ENCODE measurements around the gene HOXB5.

Gene HOXB5

DNA sequence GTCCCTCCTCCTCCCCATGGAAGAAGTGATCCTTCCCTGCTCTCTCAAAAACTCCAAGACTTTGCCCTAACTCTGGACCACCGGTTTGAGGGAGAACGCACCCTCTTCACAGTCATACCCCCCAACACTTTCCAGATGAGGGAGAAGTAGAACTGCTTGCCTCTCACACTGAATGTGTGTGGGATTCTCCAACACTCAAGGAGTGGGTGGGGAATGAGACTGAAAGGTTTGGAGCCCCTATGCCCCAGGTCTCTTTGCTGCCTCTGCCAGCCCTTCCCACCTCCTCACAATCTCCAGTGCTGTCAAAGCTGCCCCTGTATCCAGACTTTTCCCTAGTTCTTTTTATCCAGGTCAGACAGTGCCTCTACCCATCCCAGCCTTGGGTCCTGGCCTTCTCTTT, 26.9 kb downstream of the HOXB5 start (continued):
- TF ChIP-seq, protein P1, sequence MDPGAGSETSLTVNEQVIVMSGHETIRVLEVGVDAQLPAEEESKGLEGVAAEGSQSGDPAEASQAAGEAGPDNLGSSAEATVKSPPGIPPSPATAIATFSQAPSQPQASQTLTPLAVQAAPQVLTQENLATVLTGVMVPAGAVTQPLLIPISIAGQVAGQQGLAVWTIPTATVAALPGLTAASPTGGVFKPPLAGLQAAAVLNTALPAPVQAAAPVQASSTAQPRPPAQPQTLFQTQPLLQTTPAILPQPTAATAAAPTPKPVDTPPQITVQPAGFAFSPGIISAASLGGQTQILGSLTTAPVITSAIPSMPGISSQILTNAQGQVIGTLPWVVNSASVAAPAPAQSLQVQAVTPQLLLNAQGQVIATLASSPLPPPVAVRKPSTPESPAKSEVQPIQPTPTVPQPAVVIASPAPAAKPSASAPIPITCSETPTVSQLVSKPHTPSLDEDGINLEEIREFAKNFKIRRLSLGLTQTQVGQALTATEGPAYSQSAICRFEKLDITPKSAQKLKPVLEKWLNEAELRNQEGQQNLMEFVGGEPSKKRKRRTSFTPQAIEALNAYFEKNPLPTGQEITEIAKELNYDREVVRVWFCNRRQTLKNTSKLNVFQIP (CRISPR knock-in tag; IDR thresholded peaks at IDR 0.05; ENCODE audit: borderline replicate concordance, low read depth) = no peak
- no peak for TF ChIP-seq CSDC2 (CRISPR knock-in tag; IDR thresholded peaks at IDR 0.05)
- TF ChIP-seq BACH2 (CRISPR knock-in tag; IDR thresholded peaks at IDR 0.05; ENCODE audit: borderline replicate concordance) = no peak

DNA sequence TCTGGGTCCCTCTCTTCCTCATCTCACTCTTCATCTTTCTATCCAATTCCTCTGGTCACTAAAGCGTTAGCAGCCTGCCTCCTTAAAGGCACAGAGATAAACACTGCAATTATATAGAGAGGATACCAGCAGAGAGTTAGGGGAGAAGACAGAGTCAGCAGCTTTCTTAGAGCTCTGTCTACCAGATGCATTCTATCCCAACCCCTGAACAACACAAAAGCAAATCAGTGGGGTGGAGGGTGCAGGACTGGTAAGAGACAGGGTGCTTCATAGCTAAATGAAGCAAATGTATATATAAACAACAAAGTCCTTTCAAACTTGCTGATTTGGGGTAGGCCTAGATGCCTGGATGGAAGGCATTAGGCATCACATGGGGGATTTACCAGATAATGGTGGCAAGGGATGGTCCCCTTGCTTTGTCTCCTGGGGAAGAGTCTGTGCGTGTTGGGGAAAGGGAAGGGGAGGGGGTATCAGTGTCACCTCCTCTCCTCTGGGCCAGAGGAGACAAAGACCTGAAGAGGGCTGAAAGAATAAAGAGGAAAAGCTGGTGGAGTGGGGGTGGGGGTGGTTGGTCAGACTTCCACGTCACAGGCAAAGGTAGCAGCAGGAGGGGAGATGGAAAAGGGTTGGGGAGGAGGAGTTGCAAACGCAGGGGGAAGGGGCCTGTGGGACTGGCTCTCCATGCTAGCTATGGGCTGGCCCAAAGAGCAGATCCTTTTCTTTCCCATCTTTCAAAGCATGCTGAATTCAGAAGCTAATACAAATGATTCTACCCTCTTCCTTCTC, 27.5 kb downstream of the HOXB5 start:
- no peak for ATAC-seq
- TF ChIP-seq BACH2 (CRISPR knock-in tag; IDR thresholded peaks at IDR 0.05; ENCODE audit: borderline replicate concordance) (no peak), ZC3H10 (CRISPR knock-in tag; IDR thresholded peaks at IDR 0.05) (no peak), PPARA (CRISPR knock-in tag; IDR thresholded peaks at IDR 0.05; ENCODE audit: borderline replicate concordance) (no peak), ZNF565 (CRISPR knock-in tag; conservative IDR thresholded peaks at IDR 0.05; ENCODE audit: low read depth) (no peak), CSDC2 (CRISPR knock-in tag; IDR thresholded peaks at IDR 0.05) (no peak), TOX (CRISPR knock-in tag; IDR thresholded peaks at IDR 0.05; ENCODE audit: borderline replicate concordance) (no peak), ZFP3 (CRISPR knock-in tag; IDR thresholded peaks at IDR 0.05) (no peak), SNAI2 (CRISPR knock-in tag; IDR thresholded peaks at IDR 0.05) (no peak), ZNF8 (CRISPR knock-in tag; IDR thresholded peaks at IDR 0.05) (no peak), ZFP30 (CRISPR knock-in tag; IDR thresholded peaks at IDR 0.05) (no peak)
- TF ChIP-seq, protein P2, sequence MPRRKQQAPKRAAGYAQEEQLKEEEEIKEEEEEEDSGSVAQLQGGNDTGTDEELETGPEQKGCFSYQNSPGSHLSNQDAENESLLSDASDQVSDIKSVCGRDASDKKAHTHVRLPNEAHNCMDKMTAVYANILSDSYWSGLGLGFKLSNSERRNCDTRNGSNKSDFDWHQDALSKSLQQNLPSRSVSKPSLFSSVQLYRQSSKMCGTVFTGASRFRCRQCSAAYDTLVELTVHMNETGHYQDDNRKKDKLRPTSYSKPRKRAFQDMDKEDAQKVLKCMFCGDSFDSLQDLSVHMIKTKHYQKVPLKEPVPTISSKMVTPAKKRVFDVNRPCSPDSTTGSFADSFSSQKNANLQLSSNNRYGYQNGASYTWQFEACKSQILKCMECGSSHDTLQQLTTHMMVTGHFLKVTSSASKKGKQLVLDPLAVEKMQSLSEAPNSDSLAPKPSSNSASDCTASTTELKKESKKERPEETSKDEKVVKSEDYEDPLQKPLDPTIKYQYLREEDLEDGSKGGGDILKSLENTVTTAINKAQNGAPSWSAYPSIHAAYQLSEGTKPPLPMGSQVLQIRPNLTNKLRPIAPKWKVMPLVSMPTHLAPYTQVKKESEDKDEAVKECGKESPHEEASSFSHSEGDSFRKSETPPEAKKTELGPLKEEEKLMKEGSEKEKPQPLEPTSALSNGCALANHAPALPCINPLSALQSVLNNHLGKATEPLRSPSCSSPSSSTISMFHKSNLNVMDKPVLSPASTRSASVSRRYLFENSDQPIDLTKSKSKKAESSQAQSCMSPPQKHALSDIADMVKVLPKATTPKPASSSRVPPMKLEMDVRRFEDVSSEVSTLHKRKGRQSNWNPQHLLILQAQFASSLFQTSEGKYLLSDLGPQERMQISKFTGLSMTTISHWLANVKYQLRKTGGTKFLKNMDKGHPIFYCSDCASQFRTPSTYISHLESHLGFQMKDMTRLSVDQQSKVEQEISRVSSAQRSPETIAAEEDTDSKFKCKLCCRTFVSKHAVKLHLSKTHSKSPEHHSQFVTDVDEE (CRISPR knock-in tag; IDR thresholded peaks at IDR 0.05) = no peak
- TF ChIP-seq, protein P3, sequence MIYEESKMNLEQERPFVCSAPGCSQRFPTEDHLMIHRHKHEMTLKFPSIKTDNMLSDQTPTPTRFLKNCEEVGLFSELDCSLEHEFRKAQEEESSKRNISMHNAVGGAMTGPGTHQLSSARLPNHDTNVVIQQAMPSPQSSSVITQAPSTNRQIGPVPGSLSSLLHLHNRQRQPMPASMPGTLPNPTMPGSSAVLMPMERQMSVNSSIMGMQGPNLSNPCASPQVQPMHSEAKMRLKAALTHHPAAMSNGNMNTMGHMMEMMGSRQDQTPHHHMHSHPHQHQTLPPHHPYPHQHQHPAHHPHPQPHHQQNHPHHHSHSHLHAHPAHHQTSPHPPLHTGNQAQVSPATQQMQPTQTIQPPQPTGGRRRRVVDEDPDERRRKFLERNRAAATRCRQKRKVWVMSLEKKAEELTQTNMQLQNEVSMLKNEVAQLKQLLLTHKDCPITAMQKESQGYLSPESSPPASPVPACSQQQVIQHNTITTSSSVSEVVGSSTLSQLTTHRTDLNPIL (CRISPR knock-in tag; IDR thresholded peaks at IDR 0.05; ENCODE audit: low read depth) = no peak
- TF ChIP-seq, protein P1 (CRISPR knock-in tag; IDR thresholded peaks at IDR 0.05; ENCODE audit: borderline replicate concordance, low read depth) = no peak

DNA sequence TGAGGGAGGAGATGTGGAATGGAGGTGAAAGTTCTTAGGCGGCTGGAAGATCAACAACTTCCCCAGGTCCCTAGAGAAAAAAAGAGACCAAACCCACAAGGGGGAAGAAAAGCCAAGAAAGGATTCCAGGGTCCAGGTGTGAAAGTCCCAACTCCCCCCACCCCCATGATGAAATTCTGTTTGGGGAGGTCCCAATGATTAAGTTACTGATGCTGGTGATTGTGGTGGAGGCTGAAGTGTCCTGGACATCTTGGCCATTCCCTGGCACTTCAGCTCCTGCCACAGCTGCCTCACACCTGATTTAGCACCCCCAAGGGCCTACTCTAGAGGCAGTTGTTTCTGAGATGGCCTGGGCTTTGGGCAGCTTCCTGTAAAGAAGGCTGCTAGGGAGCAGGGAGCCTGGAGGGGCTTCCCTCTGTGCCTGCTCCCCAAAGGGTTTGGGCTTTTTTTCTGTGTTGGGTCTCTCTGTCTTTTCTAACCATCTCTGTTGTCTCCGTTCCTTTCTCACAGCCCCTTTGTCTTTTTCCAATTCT, 28.5 kb downstream of the HOXB5 start:
- no peak for ATAC-seq
- TF ChIP-seq ZNF8 (CRISPR knock-in tag; IDR thresholded peaks at IDR 0.05) (no peak), PPARA (CRISPR knock-in tag; IDR thresholded peaks at IDR 0.05; ENCODE audit: borderline replicate concordance) (no peak), RARB (CRISPR knock-in tag; IDR thresholded peaks at IDR 0.05) (no peak), TOX (CRISPR knock-in tag; IDR thresholded peaks at IDR 0.05; ENCODE audit: borderline replicate concordance) (no peak), ISL1 (CRISPR knock-in tag; IDR thresholded peaks at IDR 0.05) (no peak), TCF4 (CRISPR knock-in tag; IDR thresholded peaks at IDR 0.05; ENCODE audit: borderline replicate concordance) (no peak), BACH2 (CRISPR knock-in tag; IDR thresholded peaks at IDR 0.05; ENCODE audit: borderline replicate concordance) (no peak), ZFP30 (CRISPR knock-in tag; IDR thresholded peaks at IDR 0.05) (no peak), ZNF70 (CRISPR knock-in tag; IDR thresholded peaks at IDR 0.05) (no peak), SNAI2 (CRISPR knock-in tag; IDR thresholded peaks at IDR 0.05) (no peak), ARNTL (CRISPR knock-in tag; IDR thresholded peaks at IDR 0.05; ENCODE audit: borderline replicate concordance, low read depth) (no peak), ESRRG (CRISPR knock-in tag; IDR thresholded peaks at IDR 0.05) (no peak)
- TF ChIP-seq, protein P4, sequence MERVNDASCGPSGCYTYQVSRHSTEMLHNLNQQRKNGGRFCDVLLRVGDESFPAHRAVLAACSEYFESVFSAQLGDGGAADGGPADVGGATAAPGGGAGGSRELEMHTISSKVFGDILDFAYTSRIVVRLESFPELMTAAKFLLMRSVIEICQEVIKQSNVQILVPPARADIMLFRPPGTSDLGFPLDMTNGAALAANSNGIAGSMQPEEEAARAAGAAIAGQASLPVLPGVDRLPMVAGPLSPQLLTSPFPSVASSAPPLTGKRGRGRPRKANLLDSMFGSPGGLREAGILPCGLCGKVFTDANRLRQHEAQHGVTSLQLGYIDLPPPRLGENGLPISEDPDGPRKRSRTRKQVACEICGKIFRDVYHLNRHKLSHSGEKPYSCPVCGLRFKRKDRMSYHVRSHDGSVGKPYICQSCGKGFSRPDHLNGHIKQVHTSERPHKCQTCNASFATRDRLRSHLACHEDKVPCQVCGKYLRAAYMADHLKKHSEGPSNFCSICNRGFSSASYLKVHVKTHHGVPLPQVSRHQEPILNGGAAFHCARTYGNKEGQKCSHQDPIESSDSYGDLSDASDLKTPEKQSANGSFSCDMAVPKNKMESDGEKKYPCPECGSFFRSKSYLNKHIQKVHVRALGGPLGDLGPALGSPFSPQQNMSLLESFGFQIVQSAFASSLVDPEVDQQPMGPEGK (CRISPR knock-in tag; IDR thresholded peaks at IDR 0.05; ENCODE audit: borderline replicate concordance) = no peak
- TF ChIP-seq, protein P1 (CRISPR knock-in tag; IDR thresholded peaks at IDR 0.05; ENCODE audit: borderline replicate concordance, low read depth) = no peak
- TF ChIP-seq, protein P2 (CRISPR knock-in tag; IDR thresholded peaks at IDR 0.05) = no peak
